ENCODE measurements around the gene SLC17A8.
"Not testable (repeated sequence)": the region's sequence is repeated elsewhere in the genome, so short reads cannot be mapped to it uniquely, and the experiment has no call there.

The SLC17A8 gene

DNA sequence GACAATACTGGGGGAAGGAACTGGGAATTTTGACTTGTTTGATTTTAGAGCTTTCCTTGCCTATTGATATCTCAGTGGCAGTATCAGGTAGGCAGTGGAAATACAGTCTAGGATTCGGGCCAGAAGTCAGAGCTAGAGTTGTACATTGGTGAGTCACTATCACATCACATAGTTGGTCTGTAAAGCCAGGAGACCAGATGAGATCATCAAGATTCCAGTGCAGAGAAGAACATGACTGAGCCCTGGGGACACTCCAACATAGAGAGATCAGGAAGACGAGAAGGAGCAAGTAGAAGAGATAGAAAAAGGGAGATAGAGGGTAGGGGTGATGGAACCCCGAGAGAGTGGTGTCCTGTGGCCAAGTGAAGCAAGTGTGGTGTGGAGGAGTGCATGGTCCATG, 70.2 kb downstream of the SLC17A8 start:
- no peak for DNase-seq (ENCODE audit: low read depth in 3 of 3)

GRCh38 chr12:100430251-100430650, 73.4 kb downstream of the SLC17A8 start:
- not testable (repeated sequence) for DNase-seq (ENCODE audit: low read depth in 3 of 3)

- DNase-seq (ENCODE audit: low read depth in 3 of 3), result no peak
Observed at GRCh38 chr12:100433701-100434100, 76.8 kb downstream of the SLC17A8 start.

DNA sequence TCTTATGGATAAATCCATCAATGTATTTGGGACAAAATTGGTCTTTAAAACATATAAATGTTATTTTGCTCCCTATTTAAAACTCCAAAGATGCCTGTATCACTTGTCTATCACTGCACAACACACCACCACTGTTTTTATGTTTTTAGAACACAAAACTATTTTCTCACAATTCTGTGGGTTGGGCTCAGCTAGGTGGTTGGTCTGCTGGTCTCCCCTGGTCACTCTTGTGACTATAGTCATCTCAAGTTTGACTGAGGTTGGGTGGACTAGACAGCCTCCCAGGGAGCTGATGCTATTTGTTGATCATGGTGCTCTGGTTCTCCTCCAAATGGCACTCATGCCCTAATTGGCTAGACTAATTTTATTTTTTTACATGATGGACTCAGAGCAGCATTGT, 77.3 kb downstream of the SLC17A8 start:
- no peak for DNase-seq (ENCODE audit: low read depth in 3 of 3)

GRCh38 chr12:100435957-100436356, 79.1 kb downstream of the SLC17A8 start:
- no peak for DNase-seq (ENCODE audit: low read depth in 3 of 3)

- no peak for DNase-seq (ENCODE audit: low read depth in 3 of 3)
Observed at GRCh38 chr12:100437038-100437841, 80.4 kb downstream of the SLC17A8 start.

DNA sequence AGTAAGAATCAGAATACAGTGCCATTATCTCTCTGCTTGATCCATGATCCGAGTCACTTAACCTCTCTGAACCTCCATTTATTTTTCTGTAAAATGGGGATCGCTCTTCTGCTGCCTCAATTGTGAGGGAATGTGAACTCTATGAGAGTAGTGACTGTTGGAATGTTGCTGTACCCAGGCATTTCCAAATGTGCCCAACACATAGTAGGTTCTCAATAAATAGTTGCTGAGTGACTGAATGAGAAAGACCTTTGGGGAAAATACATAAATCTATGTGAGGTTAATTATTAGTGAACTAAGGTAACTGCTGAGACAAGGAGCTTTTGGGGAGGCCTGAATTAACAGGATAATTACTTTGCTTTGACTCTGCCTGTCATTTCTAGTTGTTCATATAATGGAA, 82.9 kb downstream of the SLC17A8 start:
- DNase-seq (ENCODE audit: low read depth in 3 of 3), result no peak

- DNase-seq (ENCODE audit: low read depth in 3 of 3), result no peak
Observed at GRCh38 chr12:100442403-100442802, 85.5 kb downstream of the SLC17A8 start.

- DNase-seq (ENCODE audit: low read depth in 3 of 3), result no peak
Observed at GRCh38 chr12:100443434-100443833, 86.6 kb downstream of the SLC17A8 start.

- no peak for DNase-seq (ENCODE audit: low read depth in 3 of 3)
Observed at GRCh38 chr12:100445081-100445481, 88.2 kb downstream of the SLC17A8 start.

DNA sequence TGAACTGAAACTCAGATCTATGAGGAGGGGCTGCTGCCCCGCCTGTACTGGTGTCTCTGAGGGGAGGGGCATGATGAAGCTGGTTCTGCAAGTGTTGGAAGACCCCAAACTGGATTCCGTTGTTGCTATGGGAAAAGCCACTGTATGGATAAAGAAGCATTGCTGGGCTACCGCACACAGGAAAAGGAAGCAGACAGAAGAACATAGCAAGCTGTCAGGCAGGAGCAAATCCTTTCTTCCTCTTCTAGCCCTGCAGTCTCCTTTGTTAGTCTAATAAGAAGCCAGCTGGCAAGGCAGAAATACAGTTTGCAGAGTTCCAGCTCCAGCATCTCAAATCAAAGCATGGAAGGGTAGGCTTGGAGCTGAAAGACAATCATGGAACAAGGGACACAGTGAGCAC, 90.5 kb downstream of the SLC17A8 start:
- DNase-seq (ENCODE audit: low read depth in 3 of 3), result no peak

DNA sequence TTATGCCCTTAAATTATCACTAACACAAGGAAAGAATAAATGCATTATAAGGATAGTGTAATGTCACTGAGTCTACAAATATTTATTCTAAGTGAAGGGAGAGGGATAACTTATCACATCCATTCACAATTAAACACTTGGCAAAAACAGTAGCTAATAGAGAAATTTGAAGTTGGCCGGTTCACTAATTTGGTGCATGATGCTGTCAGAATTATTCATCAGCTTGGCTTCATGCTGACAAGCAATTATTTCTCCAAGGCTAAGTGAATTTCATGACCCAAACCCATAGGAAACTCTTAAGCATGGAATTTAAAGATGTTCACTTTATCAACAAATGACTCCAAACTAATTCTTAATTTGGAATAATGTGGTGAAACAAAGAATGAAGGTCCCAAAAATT, 91.8 kb downstream of the SLC17A8 start:
- DNase-seq (ENCODE audit: low read depth in 3 of 3), result no peak

GRCh38 chr12:100450735-100451134, 93.9 kb downstream of the SLC17A8 start:
- DNase-seq (ENCODE audit: low read depth in 3 of 3), result no peak

DNA sequence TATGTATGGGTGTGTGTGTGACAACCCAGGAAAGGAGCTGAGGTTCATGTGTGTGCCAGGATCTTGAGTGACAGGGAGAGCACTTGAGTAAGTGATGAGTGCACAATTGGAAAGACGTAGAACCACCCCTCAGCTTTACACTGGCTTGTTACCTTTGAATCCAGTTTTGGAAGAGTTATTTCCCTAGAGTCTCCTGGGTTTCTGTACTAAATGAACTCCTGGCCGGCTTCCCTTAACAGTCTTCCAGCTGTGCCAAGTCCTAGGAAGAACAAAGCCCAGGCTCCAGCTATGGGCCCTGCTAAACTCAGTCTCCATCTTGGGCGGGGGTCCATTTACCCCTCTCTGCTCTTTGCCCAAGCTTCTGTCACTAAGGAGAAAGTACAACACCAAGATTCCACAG, 97.1 kb downstream of the SLC17A8 start:
- no peak for DNase-seq (ENCODE audit: low read depth in 3 of 3)

DNA sequence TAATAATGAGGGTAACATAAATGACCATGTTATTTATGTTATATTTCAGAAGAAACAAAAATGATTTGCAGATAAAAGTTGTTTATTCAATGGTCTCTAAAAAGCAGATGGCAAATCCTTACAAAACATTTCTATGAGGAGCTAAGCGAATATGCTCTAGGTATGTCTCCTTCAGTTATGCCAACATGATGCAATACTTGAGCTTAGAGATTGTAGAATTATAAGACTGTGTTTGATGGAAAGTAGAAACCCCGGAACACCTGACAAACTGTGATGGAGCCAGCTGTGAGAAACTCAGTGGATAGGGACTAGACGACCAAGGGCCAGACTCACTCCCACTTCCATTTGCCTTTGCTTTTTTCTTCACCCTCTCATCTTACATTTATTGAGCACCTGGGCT, 99.0 kb downstream of the SLC17A8 start:
- DNase-seq (ENCODE audit: low read depth in 3 of 3), result no peak

DNA sequence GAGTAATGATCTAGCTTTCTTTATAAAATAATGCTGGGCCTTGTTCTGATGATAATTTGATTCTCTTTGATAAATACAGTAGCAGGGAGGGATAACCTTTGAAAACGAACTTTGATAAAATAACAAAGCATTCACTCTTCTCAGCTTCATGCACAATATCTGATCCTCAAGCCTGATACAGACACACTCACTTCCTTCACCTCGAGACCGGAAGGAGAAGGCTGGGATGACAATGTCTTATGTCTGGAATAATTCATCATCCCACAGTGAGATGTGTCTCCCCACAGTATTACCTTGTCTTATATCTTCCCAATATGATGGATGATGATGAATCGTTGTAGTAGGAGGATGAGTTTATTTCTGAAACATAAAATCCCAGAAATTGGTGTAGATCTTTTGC, 101.3 kb downstream of the SLC17A8 start:
- no peak for DNase-seq (ENCODE audit: low read depth in 3 of 3)

- no peak for DNase-seq (ENCODE audit: low read depth in 3 of 3)
Observed at GRCh38 chr12:100460702-100461101, 103.8 kb downstream of the SLC17A8 start.

GRCh38 chr12:100461330-100461973, 104.6 kb downstream of the SLC17A8 start:
- DNase-seq (ENCODE audit: low read depth in 3 of 3), result no peak

DNA sequence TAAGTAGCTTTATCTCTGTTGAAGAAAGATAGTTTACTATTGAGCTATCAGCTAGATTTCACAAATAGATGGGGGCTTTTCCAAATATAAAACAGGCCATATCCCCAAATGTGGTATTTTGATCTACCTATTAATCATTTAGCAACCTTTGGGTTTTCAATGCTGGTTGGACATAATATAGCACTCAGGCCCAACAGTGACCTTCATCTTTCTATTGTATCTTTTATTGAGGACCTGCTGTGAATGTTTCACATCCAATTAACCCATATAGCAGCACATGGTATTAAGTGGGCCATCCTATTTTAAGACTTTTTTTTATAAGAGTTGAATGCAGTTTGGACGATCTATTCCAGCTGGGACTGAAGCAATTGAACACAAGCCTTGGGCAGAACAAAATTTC, 106.8 kb downstream of the SLC17A8 start:
- no peak for DNase-seq (ENCODE audit: low read depth in 3 of 3)

- DNase-seq (ENCODE audit: low read depth in 3 of 3), result no peak
Observed at GRCh38 chr12:100464529-100464928, 107.7 kb downstream of the SLC17A8 start.

DNA sequence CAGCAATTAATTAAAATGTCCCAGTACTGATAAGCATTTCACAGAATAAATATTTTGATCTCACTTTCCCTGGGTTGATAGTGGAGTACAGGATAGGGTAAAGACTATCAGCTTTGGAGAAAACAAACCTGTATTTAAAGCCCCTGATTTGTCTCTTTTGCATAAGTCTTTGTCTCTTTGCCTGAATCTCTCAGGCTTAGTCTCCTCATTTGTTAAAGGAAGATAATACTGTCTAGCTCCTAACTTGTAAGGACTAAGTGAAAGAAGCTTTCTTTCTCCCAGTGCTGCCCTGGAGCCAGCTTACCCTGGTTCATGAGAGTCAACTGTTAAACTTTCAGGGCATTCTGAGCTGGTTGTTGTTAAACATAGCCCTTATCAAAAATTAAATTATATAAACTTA, 111.3 kb downstream of the SLC17A8 start:
- no peak for DNase-seq (ENCODE audit: low read depth in 3 of 3)
